DMS 273 treated with DMSO at 0.1 percent for 48 hours (cell line): ENCODE data around the gene MRGPRX4.

Experiments used
- DNase-seq: peaks from one replicate; lab custom pipeline; 2025; lab: John Stamatoyannopoulos, UW

Gene MRGPRX4

GRCh38 chr11:18209058-18209457, 36.4 kb downstream of the MRGPRX4 start:
- no peak for DNase-seq

GRCh38 chr11:18221274-18221876, 48.7 kb downstream of the MRGPRX4 start:
- no peak for DNase-seq

- no peak for DNase-seq
These were observed 50.3 kb downstream of the MRGPRX4 start for GRCh38 chr11:18222814-18223421.
